Aorta (tissue), 5 donors: ENCODE measurements around the gene DBNDD2. TPM values are rescaled to one million over a fixed set of nuclear protein-coding genes. Genes with fewer than 3 reads are reported as not detected.

Source experiments
- ATAC-seq: fragments of 200-7000 bp; cut with Tn5 transposase; one replicate; pipeline ENCODE4 v1.9.1; 2022; ENCODE audit warnings: moderate library complexity; ENCODE audit not compliant: low FRiP score
- DNase-seq, 2 donors: peaks; one replicate each; pipeline ENCODE4 v3.0.0-alpha.2; 2020
- H3K27ac ChIP-seq, 2 donors: one replicate each; pipeline ENCODE4 v1.5.1; 2013; ENCODE audit warnings: low read length in 2 of 2, mild to moderate bottlenecking in 2 of 2, moderate library complexity in 2 of 2, control low read depth in 1 of 2, inconsistent platforms in 1 of 2, low read depth in 1 of 2
- H3K27me3 ChIP-seq, 2 donors: one replicate each; pipeline ENCODE4 v1.6.1; 2013; ENCODE audit warnings: control low read depth in 1 of 2, low read length in 1 of 2, mild to moderate bottlenecking in 1 of 2, moderate library complexity in 1 of 2; ENCODE audit not compliant: insufficient read depth in 2 of 2, control insufficient read depth in 1 of 2
- H3K36me3 ChIP-seq, 2 donors: one replicate each; pipeline ENCODE4 v1.6.1; 2013; ENCODE audit warnings: control low read depth in 1 of 2, low read length in 1 of 2, mild to moderate bottlenecking in 1 of 2; ENCODE audit not compliant: insufficient read depth in 2 of 2, control insufficient read depth in 1 of 2
- H3K4me1 ChIP-seq, 2 donors: one replicate each; pipeline ENCODE4 v1.6.1; 2013; ENCODE audit warnings: low read length in 2 of 2, control low read depth in 1 of 2, mild to moderate bottlenecking in 1 of 2, moderate library complexity in 1 of 2; ENCODE audit not compliant: insufficient read depth in 2 of 2, control insufficient read depth in 1 of 2
- H3K4me3 ChIP-seq, 2 donors: one replicate each; pipeline ENCODE4 v1.5.1; 2013; ENCODE audit warnings: low read length in 2 of 2, control low read depth in 1 of 2, mild to moderate bottlenecking in 1 of 2
- H3K9me3 ChIP-seq: one replicate; pipeline ENCODE4 v1.6.1; 2013; ENCODE audit warnings: mild to moderate bottlenecking, low read length; ENCODE audit not compliant: control insufficient read depth
- WGBS, 2 donors: extraction: QIAGEN DNeasy Blood & Tissue Kit; methylation state at CpG; one replicate each; pipeline ENCODE4 v1.1.7; 2013; 5-methylcytosine and 5-hydroxymethylcytosine counted together
- intact Hi-C, 2 donors: fragments of 100-400 bp; cut with DNase I; formaldehyde crosslinking; loops; one replicate each; pipeline versions ENCODE4 v1.14.2 to v1.15.0; 2022
- long read RNA-seq, 2 donors: library from polyadenylated mRNA; unstranded; transcript quantifications; one replicate each; pipeline ENCODE4 v2.0.0, GENCODE V29; 2020 to 2021
- polyA plus RNA-seq, 2 donors: library from polyadenylated mRNA; stranded (reverse); fragments of 200-250 nt; gene quantifications; one replicate each; pipeline ENCODE4 v1.2.3, GENCODE V29; 2013
- total RNA-seq, 2 donors: library from RNA; stranded (reverse); fragmentation: NEBNext Ultra II Directional; extraction: Animal tissue kit (Norgen Biotek cat#: 25700); gene quantifications; one replicate each; pipeline ENCODE4 v1.2.1, GENCODE V29; 2021
- donor health status: healthy with polysubstance abuse.
- donor health status: Bipolar disorder and iron deficiency.
- donor health status: DM: no; HTN: no; CAD: no.
- donor health status: DM: no; HTN: no; CAD: no.
- donor health status: DM: yes; HTN: yes; CAD: no.

The DBNDD2 gene
- total RNA-seq: 100 to 1,000 TPM; 104 to 123 TPM
- 100 to 1,000 TPM; 140 to 231 TPM for polyA plus RNA-seq
- long read RNA-seq, donor 1, transcript DBNDD2-208 (4 exons, 1,118 nt): minor isoform, 14 of 202 reads
- long read RNA-seq, donor 1, transcript DBNDD2-202 (4 exons, 1,078 nt): major isoform, 116 of 202 reads
- long read RNA-seq, donor 1, transcript DBNDD2-203 (3 exons, 1,417 nt): minor isoform, 13 of 202 reads
- long read RNA-seq, donor 1, transcript DBNDD2-204 (4 exons, 1,537 nt): minor isoform, 38 of 202 reads
- long read RNA-seq, donor 1, partial matches to known transcripts: 3 of 202 reads
- long read RNA-seq, donor 1, other reads (novel, unspliced or antisense): 13 of 202 reads
- long read RNA-seq, donor 2, transcript DBNDD2-205 (4 exons, 1,207 nt): minor isoform, 5 of 65 reads
- long read RNA-seq, donor 2, transcript DBNDD2-208 (4 exons, 1,118 nt): minor isoform, 5 of 65 reads
- long read RNA-seq, donor 2, transcript DBNDD2-202 (4 exons, 1,078 nt): major isoform, 44 of 65 reads
- long read RNA-seq, donor 2, partial matches to known transcripts: 0 of 65 reads
- long read RNA-seq, donor 2, other reads (novel, unspliced or antisense): 3 of 65 reads

DNA sequence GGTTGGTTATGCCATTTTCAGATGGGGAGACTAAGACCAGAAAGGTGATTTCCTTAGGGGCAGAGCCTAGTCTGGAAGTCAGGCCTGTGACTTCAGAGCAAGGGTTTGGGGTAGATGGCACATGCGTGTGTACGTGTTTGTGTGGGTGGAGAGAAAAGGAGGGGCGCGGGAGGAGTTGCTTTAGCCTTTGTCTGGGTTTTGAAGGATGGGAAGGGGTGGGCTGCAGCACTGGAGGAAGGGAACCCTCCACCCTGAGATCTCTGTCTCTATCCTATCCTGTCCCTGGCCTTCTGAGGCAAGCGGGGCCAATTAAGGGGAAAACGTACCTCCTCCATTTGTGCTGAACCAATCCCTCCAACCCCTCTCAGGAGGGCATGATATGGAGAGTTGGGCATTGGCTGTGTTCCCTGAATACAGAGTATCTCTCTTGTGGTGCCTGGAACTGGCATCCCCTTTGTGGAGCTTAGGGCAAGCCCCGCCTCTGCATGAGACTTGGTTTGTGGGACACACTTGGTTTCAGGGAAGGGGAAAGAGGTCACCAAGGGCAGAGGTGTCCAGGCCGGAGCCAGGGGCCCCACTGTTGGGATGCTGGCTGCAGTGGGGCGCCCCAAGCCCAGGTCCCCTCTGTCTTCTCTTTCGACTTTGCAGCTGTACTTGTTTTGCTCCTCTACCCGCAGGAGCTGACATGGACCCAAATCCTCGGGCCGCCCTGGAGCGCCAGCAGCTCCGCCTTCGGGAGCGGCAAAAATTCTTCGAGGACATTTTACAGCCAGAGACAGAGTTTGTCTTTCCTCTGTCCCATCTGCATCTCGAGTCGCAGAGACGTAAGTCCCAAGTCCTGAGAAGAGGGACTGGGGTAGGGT is at the start of gene DBNDD2:
TSS of gene DBNDD2 (plus strand) at position 507 of the 863 bp plus-strand sequence. CDS start at position 686, 179 bp downstream.
- Histone ChIP-seq H3K27ac (peak within 1 kb of the TSS; percentile 68 to 95), H3K36me3 (peaks cover 8 to 9% of the 10 kb centered on the region in 2 donors), H3K4me1 (peaks cover 2 to 9% of the 10 kb centered on the region in 2 donors), H3K27me3 (no peaks in the 10 kb centered on the region), H3K4me3 (peak within 1 kb of the TSS; percentile 76 to 85), H3K9me3 (no peaks in the 10 kb centered on the region)
- 58 to 62% methylated on average over 21 of the region's 21 CpGs for WGBS, 2 donors
- intact Hi-C loops: no loop called here
- DNase-seq (peak in 1 of 2 donors; percentile 57), ATAC-seq (no peak)

- intact Hi-C loops: loop anchor here (5.0 kb wide), 2 partner anchors 37 to 613 kb away; partner anchors contain the start of gene ZNF335 (in 1 of the 2)
- ATAC-seq: no peak
- Histone ChIP-seq H3K4me3 (no peak overlapping the region), H3K27ac (peak overlapping the region; percentile 50 to 89), H3K9me3 (no peaks in the 10 kb centered on the region), H3K27me3 (no peaks in the 10 kb centered on the region), H3K36me3 (no peaks in the 10 kb centered on the region), H3K4me1 (peaks cover 0 to 2% of the 10 kb centered on the region in 2 donors)
- WGBS, 2 donors: 39 to 41% methylated on average over 7 of the region's 7 CpGs
- DNase-seq: no peak
These were observed 49.1 kb upstream of the DBNDD2 start for GRCh38 chr20:45359069-45359405.

- no peak for DNase-seq
These were observed 48.5 kb upstream of the DBNDD2 start for GRCh38 chr20:45359406-45360148.

GRCh38 chr20:45361793-45362192 is 46.3 kb upstream of the DBNDD2 start:
- no peak for DNase-seq
- Histone ChIP-seq H3K9me3 (no peaks in the 10 kb centered on the region), H3K4me1 (peaks cover 0 to 2% of the 10 kb centered on the region in 2 donors), H3K27me3 (no peaks in the 10 kb centered on the region), H3K36me3 (peaks cover 2 to 4% of the 10 kb centered on the region in 2 donors), H3K27ac (no peak overlapping the region), H3K4me3 (no peak overlapping the region)
- ATAC-seq: no peak
- intact Hi-C loops: loop anchor here in 1 of 2 donors (5.0 kb wide), 1 partner anchor 39 kb away; no protein-coding TSS in a partner anchor
- WGBS, 2 donors: 80 to 82% methylated on average over 6 of the region's 6 CpGs

More at GRCh38 chr20:45359406-45360148, 48.5 kb upstream of the DBNDD2 start:
- H3K9me3 ChIP-seq: no peaks in the 10 kb centered on the region
- no peaks in the 10 kb centered on the region for H3K36me3 ChIP-seq
- intact Hi-C loops: loop anchor here (5.0 kb wide), 2 partner anchors 37 to 613 kb away; partner anchors contain the start of gene ZNF335 (in 1 of the 2)
- ATAC-seq: no peak
- H3K4me3 ChIP-seq: no peak overlapping the region
- 78 to 79% methylated on average over 9 of the region's 9 CpGs for WGBS, 2 donors
- H3K27me3 ChIP-seq: no peaks in the 10 kb centered on the region
- peak overlapping the region; percentile 50 to 89 for H3K27ac ChIP-seq
- H3K4me1 ChIP-seq: peaks cover 0 to 2% of the 10 kb centered on the region in 2 donors

DNA sequence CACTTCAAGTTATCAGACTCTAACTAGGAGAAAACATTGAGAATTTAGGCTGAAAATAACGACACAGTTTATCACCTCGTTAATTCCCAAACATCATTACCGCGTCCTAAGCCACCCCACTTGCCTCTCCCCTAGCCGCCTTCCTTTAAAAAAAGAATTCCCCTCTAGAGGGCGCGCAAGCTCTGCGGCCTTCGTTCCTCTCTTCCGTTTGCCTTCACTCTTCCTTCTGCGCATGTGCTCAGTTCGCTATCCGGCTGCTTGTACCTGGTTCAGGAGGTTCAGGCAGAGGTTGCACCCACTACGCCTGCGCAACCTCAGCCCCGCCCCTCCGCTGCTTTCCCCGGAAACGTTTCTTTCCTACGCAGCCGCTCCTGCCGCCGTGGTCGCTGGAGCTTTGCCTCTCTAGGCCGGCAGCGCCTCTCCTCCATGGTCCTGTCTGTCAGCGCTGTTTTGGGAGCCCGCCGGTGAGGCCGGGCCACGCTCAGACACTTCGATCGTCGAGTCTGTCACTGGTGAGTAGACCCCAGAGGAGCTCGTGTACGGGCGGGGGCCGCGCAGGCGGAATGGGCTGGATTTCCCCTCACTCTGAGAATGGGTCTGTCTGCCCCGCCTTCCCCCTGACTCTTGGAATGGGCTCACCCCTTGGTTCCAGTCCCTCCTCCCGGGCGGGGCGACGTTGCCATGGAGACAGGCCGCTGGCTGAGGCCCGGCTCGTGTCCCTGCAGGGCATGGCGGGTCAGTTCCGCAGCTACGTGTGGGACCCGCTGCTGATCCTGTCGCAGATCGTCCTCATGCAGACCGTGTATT is 45.1 kb upstream of the DBNDD2 start, which contains the start of gene SYS1:
TSS of gene SYS1 (plus strand) at position 353 of the 807 bp plus-strand sequence. CDS start at position 729, 376 bp downstream.
- Histone ChIP-seq H3K9me3 (no peaks in the 10 kb centered on the region), H3K27me3 (no peaks in the 10 kb centered on the region), H3K36me3 (peaks cover 3 to 11% of the 10 kb centered on the region in 2 donors), H3K27ac (peak within 1 kb of the TSS; percentile 73 to 87), H3K4me1 (peaks cover 0 to 2% of the 10 kb centered on the region in 2 donors), H3K4me3 (peak within 1 kb of the TSS; percentile 59 to 88)
- intact Hi-C loops: loop anchor here (1.0 to 5.0 kb wide), 2 partner anchors 15 to 41 kb away; partner anchors contain the start of gene SDC4 (in 1 of the 2)
- peak; percentile 99 to 100 for DNase-seq
- WGBS, 2 donors: 0% methylated on average over 52 to 55 of the region's 55 CpGs
- peak; percentile 97 for ATAC-seq

- ATAC-seq (no peak), DNase-seq (no peak)
- H3K9me3 ChIP-seq: no peaks in the 10 kb centered on the region
- H3K27ac ChIP-seq: no peak overlapping the region
- H3K27me3 ChIP-seq: no peaks in the 10 kb centered on the region
- H3K36me3 ChIP-seq: peaks cover 3 to 11% of the 10 kb centered on the region in 2 donors
- intact Hi-C loops: loop anchor here (1.0 to 5.0 kb wide), 2 partner anchors 16 to 42 kb away; partner anchors contain the start of gene SDC4 (in 1 of the 2)
- 18 to 20% methylated on average over 23 of the region's 23 CpGs for WGBS, 2 donors
- peak overlapping the region; percentile 32 to 59 for H3K4me3 ChIP-seq
- H3K4me1 ChIP-seq: peaks cover 0 to 1% of the 10 kb centered on the region in 2 donors
These were observed 44.2 kb upstream of the DBNDD2 start for GRCh38 chr20:45363611-45364492.
